SK-N-MC (cell line): ENCODE data around the gene FILIP1L.

Source experiments
- EZH2 ChIP-seq: fragments of 200-600 bp; sonication (generic); IDR thresholded peaks from one replicate; pipeline ENCODE4 v1.6.1; 2017; ENCODE audit warnings: antibody characterized with exemption
- FOXP2 ChIP-seq: optimal IDR thresholded peaks from 2 replicates; pipeline ENCODE3; 2011; ENCODE audit warnings: mild to moderate bottlenecking, moderate library complexity; ENCODE audit not compliant: insufficient read depth; ENCODE audit errors: extremely low read length, control extremely low read depth
- POLR2AphosphoS5 ChIP-seq: IDR thresholded peaks from 2 replicates; pipeline ENCODE4 v1.6.1; 2012; ENCODE audit warnings: mild to moderate bottlenecking, low read depth, low read length, borderline replicate concordance

GRCh38 chr3:99829844-99830243 lies 284.5 kb downstream of the FILIP1L start:
- TF ChIP-seq POLR2AphosphoS5 = no peak
- TF ChIP-seq EZH2 = no peak
- no peak for TF ChIP-seq FOXP2
